NCI-H345 treated with DMSO at 0.1 percent for 48 hours (cell line): ENCODE measurements around the gene NDUFS6.

ENCODE experiments used
- DNase-seq: peaks from one replicate; lab custom pipeline; 2025; ENCODE audit not compliant: unreplicated experiment; lab: John Stamatoyannopoulos, UW

Gene NDUFS6

DNA sequence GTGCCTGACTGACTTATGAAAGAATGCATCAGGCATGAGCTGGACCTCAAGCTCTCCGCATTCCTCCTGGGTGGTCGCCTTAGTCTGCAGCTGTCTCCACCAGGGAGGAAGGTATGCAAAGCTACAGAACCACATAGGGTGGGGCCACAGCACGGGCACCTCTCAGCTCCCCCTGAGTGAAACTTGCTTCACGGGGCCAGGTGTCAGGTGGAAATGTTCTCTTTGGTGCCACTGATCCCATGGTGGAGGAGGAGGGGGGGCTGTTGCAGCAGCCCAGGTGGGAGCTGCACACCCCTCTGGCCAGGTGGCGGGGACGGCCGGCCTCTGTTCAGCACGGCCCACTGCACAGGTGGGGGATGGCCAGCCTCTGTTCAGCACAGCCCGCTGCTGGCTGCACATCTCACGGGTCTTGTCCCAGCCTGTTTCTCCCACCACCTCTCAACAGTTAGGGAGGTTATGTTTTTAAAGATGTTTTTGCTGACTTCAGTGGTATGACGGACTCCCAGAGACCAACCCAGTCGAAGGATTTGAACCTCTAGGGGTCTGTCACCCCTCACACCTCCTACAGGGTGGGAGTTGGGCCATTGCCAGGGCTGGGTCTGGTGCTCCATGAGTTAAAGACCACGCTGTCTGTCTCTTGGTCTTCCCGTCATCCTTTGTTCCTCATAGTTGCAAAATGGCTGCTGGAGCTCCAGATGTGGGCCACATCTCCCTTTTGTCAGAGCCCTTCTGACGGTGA lies 35.9 kb upstream of the NDUFS6 start:
- no peak for DNase-seq

DNA sequence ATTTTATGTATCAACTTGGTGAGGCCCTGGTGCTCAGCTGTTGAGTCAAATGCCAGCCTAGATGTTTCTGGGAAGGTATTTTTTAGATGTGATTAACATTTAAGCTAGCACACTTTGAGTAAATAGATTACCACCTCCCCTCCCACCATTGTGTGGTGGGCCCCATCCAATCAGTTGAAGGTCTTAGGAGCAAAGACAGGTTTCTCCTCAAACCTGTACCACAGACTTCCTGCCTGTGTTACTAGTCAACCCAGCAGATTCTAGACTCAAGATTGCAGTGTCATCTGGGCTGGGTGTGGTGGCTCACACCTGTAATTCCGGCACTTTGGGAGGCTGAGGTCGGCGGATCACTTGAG lies 35.3 kb upstream of the NDUFS6 start:
- DNase-seq: no peak

GRCh38 chr5:1767524-1768282 lies 33.5 kb upstream of the NDUFS6 start:
- DNase-seq: no peak

- DNase-seq: no peak
Measured at GRCh38 chr5:1768283-1769000, 32.8 kb upstream of the NDUFS6 start.

- no peak for DNase-seq
Measured at GRCh38 chr5:1769017-1769640, 32.1 kb upstream of the NDUFS6 start.

- DNase-seq: no peak
Measured at GRCh38 chr5:1769752-1770442, 31.3 kb upstream of the NDUFS6 start.

GRCh38 chr5:1770443-1770802 lies 30.8 kb upstream of the NDUFS6 start:
- no peak for DNase-seq

GRCh38 chr5:1771149-1772065 lies 29.8 kb upstream of the NDUFS6 start:
- DNase-seq: no peak

DNA sequence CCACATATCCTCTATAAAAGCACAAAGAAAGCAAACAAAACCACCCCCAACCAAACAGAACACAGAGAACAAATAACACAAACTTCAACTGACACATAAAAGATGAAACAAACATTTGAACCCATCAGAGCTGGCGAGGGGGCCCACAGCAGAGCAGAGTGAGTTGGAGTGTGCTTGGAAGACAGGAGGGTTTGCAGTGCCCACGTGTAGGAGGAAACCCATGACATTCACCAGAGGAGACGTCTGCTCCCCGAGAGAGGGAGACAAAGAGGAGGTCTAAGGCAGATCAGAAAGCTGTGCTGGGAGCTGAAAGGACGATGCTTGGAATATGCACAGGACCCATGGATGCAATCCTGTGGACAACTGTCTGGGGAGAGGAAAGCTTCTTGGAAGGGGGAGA lies 28.6 kb upstream of the NDUFS6 start:
- no peak for DNase-seq

DNA sequence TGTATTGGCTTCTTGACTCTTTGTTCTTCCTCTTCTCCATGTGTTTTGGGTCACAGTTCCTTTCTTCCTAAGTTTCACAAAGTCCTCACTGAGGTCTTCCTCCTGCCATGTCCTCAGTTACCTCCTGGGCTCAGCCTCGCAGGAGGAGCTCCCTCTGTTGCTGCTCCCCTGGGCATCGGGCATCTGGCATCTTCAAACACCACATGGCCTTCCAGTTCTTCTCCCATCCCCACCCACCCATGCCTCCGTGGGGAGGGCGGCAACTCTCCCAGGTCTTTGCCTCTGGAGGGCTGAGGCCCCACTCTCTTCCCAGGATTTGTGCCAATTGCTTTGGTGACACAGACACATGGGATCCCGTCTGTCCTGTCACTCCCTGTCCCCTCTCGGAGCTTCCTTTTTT lies 24.4 kb upstream of the NDUFS6 start:
- DNase-seq: no peak

- no peak for DNase-seq
Measured at GRCh38 chr5:1777281-1778137, 23.7 kb upstream of the NDUFS6 start.

- DNase-seq: no peak
Measured at GRCh38 chr5:1778138-1779020, 22.8 kb upstream of the NDUFS6 start.

DNA sequence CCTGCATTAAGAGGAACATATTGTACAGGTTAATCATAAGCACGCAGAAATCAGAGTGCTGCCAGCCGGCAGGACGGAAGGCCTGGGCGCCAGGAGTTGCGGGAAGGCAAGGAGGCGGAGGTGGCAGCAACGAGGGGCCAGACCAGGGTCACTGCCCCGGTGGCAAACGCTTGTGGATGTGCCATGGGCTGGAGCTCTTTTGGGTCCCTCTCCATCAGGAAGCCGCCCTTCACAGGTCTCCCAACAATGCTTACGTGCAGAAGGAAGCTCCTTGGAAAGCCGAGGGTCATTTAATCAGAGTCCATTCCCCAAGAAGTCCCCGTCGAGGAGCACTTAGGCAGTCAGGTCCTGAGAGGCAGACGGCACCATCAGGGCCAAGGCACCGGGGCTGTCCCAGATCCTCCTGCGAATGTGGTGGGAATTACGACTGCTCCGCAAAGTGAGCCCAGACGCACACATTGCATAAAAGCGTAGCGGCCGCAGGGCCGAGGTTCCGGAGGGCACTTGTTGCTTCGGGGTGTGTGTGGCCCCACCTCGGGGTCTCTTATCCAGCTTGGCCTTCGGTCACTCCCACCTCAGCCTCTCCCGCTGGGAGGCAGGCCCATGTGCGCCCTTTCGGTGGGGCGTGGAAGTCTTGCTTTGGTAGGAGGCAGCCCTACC lies 22.1 kb upstream of the NDUFS6 start:
- no peak for DNase-seq

DNA sequence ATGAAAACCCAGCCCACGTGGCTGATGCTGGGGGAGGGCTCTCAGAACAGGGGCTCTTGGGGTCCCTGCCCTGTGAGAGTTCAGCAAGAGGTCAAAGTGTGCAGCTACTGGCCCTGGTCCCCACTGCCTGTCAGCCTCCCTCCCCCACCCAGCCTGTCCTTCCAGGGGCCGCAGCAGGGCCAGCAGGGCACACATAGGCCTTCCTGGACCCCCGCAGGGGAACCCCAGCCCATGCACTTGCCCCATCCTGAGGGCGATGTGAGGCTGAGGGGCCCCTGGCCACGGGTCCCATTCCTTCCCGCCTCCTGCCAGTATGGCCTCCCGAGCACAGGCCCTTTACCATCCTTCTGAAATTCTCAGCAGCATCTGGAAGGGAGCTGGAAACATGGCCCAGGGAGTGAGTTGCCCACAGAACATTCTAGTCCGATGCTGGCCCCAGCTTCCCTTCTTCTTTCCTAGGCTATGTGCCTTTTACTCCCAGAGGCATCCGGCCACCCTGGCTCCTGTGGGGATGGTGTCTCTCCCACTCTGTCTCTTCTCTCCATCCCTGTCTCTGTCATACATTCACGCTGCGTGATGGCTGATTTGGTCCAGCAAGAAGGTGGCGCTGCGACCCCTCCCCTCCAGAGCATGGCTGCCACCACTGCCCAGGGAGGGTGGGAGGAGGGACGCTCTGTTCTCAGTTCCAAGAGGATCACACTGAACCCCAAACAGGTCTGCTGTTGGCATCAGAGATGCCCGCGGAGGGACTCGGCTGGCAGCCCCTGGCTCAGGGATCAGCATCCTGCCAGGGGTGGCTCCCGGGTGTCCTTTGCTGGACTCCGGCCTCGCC lies 21.2 kb upstream of the NDUFS6 start:
- no peak for DNase-seq

DNA sequence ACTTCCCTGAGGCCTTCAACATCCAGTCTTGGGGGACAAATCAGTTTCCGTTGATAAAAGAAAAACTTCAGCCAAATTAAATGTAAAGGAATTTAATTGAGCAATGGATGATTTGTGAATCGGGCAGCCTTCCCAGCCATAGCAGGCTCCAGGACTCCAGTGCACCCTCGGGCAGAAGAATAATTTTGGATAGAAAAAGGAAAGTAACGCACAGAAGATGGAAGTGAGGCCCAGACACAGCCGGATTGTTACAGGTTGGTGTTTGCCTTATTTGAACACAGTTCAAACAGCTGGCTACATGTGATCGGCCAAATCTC lies 20.6 kb upstream of the NDUFS6 start:
- DNase-seq: no peak

- DNase-seq: no peak
Measured at GRCh38 chr5:1781107-1781506, 20.1 kb upstream of the NDUFS6 start.
